VCaP (cell line): ENCODE data around the gene ARL4D.

Source experiments
- H3K27ac ChIP-seq: fragments of 450-650 bp; 2 replicates; pipeline ENCODE4 v1.5.1; 2017
- TF ChIP-seq, protein P1 (sequence below): fragments of 450-650 bp; conservative IDR thresholded peaks from 2 replicates; pipeline ENCODE4 v1.5.1; 2017; ENCODE audit warnings: mild to moderate bottlenecking, moderate library complexity

The ARL4D gene

DNA sequence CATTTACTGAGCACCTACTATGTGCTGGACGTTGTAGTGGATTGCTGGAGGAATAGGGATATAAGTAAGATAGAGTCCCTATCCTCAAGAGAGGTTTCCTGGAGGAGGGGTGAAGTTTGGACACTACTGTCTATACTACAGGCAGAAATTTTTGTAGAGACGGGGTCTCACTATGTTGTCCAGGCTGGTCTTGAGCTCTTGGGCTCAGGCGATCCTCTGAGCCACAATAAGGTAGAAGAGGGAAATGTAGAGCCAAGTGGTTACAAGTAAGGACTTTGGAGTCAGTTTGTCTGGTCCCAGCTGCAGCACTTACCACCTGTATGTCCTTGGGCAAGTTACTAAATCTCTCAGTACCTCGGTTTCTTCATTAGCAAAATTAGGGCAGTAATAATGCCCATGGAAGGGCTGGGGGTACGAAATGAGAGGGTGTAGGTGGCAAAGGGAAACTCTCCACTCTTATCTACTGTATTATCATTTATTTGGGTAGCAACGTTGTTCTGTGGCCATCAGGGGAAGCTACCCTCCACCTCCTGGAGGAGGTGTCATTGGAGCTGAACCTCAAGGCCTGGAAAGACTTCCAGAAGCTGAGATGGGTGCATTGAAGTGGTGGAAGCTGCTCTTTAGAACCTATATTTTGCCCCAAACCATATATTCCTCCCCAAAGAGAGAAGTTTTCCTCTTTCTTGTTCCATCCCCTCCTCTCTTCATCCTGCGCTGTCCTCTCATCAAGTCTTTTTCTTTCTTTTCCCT is 50.1 kb downstream of the ARL4D start:
- no peak overlapping the region for H3K27ac ChIP-seq
- TF ChIP-seq, protein P1, sequence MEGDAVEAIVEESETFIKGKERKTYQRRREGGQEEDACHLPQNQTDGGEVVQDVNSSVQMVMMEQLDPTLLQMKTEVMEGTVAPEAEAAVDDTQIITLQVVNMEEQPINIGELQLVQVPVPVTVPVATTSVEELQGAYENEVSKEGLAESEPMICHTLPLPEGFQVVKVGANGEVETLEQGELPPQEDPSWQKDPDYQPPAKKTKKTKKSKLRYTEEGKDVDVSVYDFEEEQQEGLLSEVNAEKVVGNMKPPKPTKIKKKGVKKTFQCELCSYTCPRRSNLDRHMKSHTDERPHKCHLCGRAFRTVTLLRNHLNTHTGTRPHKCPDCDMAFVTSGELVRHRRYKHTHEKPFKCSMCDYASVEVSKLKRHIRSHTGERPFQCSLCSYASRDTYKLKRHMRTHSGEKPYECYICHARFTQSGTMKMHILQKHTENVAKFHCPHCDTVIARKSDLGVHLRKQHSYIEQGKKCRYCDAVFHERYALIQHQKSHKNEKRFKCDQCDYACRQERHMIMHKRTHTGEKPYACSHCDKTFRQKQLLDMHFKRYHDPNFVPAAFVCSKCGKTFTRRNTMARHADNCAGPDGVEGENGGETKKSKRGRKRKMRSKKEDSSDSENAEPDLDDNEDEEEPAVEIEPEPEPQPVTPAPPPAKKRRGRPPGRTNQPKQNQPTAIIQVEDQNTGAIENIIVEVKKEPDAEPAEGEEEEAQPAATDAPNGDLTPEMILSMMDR: no peak

- no peak overlapping the region for H3K27ac ChIP-seq
- TF ChIP-seq, protein P1: no peak
Observed at GRCh38 chr17:43449470-43450248, 50.9 kb downstream of the ARL4D start.
